ENCODE results near the gene NAGPA.

- no peak for TF ChIP-seq SP1 (IDR thresholded peaks at IDR 0.05)
- no peak for TF ChIP-seq FOXA1 (IDR thresholded peaks at IDR 0.05)
- TF ChIP-seq L3MBTL2 (conservative IDR thresholded peaks at IDR 0.05) = no peak
- TF ChIP-seq HDGF (IDR thresholded peaks at IDR 0.05; ENCODE audit: borderline replicate concordance) = no peak
- no peak for TF ChIP-seq ZNF384 (IDR thresholded peaks at IDR 0.05)
- no peak for TF ChIP-seq BHLHE40 (IDR thresholded peaks at IDR 0.05; ENCODE audit: borderline replicate concordance)
- no peak for TF ChIP-seq CTBP1 (IDR thresholded peaks at IDR 0.05; ENCODE audit: borderline replicate concordance)
These were observed 26.5 kb downstream of the NAGPA start for GRCh38 chr16:5007256-5007655.
